Measurements from ENCODE around the gene STPG3. TPM values are rescaled to one million over a fixed set of nuclear protein-coding genes. Genes with fewer than 3 reads are reported as not detected.
A peak's percentile ranks its signal among the peaks of the same experiment; 100 is the strongest.

The STPG3 gene
- total RNA-seq, 4 donors from 2014 or later, result not detected

GRCh38 chr9:137299203-137299565 is 48.1 kb downstream of the STPG3 start:
- peaks cover 92% of the 10 kb centered on the region for H3K27me3 ChIP-seq
- H3K36me3 ChIP-seq, result no peaks in the 10 kb centered on the region
- peak overlapping the region in 1 of 2 donors; percentile 57 for H3K4me3 ChIP-seq
- no peaks in the 10 kb centered on the region for H3K9me3 ChIP-seq
- 40 to 83% methylated on average over 1 of the region's 10 CpGs for WGBS, 2 donors (ENCODE audit: low coverage in 1 of 2)
- H3K4me1 ChIP-seq, result peaks cover 0 to 77% (median 18%) of the 10 kb centered on the region in 3 donors
- ATAC-seq, result no peak
- no peak for TF ChIP-seq POLR2A (IDR thresholded peaks at IDR 0.05)
- no peak for TF ChIP-seq CTCF (IDR thresholded peaks at IDR 0.05)
- no peak for TF ChIP-seq POLR2AphosphoS5 (IDR thresholded peaks at IDR 0.05)
- TF ChIP-seq EP300 (IDR thresholded peaks at IDR 0.05), result no peak
- H3K27ac ChIP-seq, result peak overlapping the region in 3 of 4 donors; percentile 51 to 76 (median 54)

GRCh38 chr9:137299938-137300337 is 48.9 kb downstream of the STPG3 start:
- no peaks in the 10 kb centered on the region for H3K9me3 ChIP-seq
- peaks cover 92% of the 10 kb centered on the region for H3K27me3 ChIP-seq
- 29 to 35% methylated on average over 16 of the region's 16 CpGs for WGBS, 2 donors (ENCODE audit: low coverage in 1 of 2)
- TF ChIP-seq POLR2A (IDR thresholded peaks at IDR 0.05) (no peak), CTCF (IDR thresholded peaks at IDR 0.05) (no peak), POLR2AphosphoS5 (IDR thresholded peaks at IDR 0.05) (no peak), EP300 (IDR thresholded peaks at IDR 0.05) (no peak)
- H3K4me3 ChIP-seq, result peak overlapping the region in 1 of 2 donors; percentile 57
- ATAC-seq, result no peak
- peaks cover 0 to 81% (median 25%) of the 10 kb centered on the region in 3 donors for H3K4me1 ChIP-seq
- no peaks in the 10 kb centered on the region for H3K36me3 ChIP-seq
- H3K27ac ChIP-seq, result peak overlapping the region in 2 of 4 donors; percentile 70 to 78

GRCh38 chr9:137300567-137301080 is 49.5 kb downstream of the STPG3 start:
- no peak for TF ChIP-seq CTCF (IDR thresholded peaks at IDR 0.05)
- no peak for TF ChIP-seq POLR2A (IDR thresholded peaks at IDR 0.05)
- TF ChIP-seq POLR2AphosphoS5 (IDR thresholded peaks at IDR 0.05), result no peak
- no peak for TF ChIP-seq EP300 (IDR thresholded peaks at IDR 0.05)
- peak overlapping the region in 3 of 4 donors; percentile 67 to 78 (median 70) for H3K27ac ChIP-seq
- no peaks in the 10 kb centered on the region for H3K36me3 ChIP-seq
- no peaks in the 10 kb centered on the region for H3K9me3 ChIP-seq
- no peak for ATAC-seq
- 2 to 3% methylated on average over 10 to 25 of the region's 25 CpGs for WGBS, 2 donors (ENCODE audit: low coverage in 1 of 2)
- H3K4me3 ChIP-seq, result peak overlapping the region; percentile 28 to 57
- peaks cover 92% of the 10 kb centered on the region for H3K27me3 ChIP-seq
- H3K4me1 ChIP-seq, result peaks cover 0 to 81% (median 32%) of the 10 kb centered on the region in 3 donors

- 0% methylated on average over 20 of the region's 115 CpGs; no CpG with 5 or more reads in 1 of the 2 donors for WGBS, 2 donors (ENCODE audit: low coverage in 1 of 2)
- peak overlapping the region; percentile 28 to 57 for H3K4me3 ChIP-seq
- peaks cover 92% of the 10 kb centered on the region for H3K27me3 ChIP-seq
- peak overlapping the region in 3 of 4 donors; percentile 67 to 78 (median 70) for H3K27ac ChIP-seq
- TF ChIP-seq POLR2AphosphoS5 (IDR thresholded peaks at IDR 0.05) (no peak), POLR2A (IDR thresholded peaks at IDR 0.05) (no peak), CTCF (IDR thresholded peaks at IDR 0.05) (peak in 1 of 4 experiments; percentile 10), EP300 (IDR thresholded peaks at IDR 0.05) (no peak)
- H3K9me3 ChIP-seq, result no peaks in the 10 kb centered on the region
- H3K4me1 ChIP-seq, result peaks cover 0 to 81% (median 35%) of the 10 kb centered on the region in 3 donors
- ATAC-seq, result no peak
- H3K36me3 ChIP-seq, result no peaks in the 10 kb centered on the region
Observed at GRCh38 chr9:137301081-137301947, 50.2 kb downstream of the STPG3 start.
